ENCODE results near the gene COASY.

GRCh38 chr17:42522798-42523278 lies 39.1 kb upstream of the COASY start:
- TF ChIP-seq CTCF (IDR thresholded peaks at IDR 0.05; ENCODE audit: insufficient read depth, low read depth, low read length) (no peak), EZH2 (IDR thresholded peaks at IDR 0.05; ENCODE audit: insufficient read depth, low read length) (no peak)

Data from astrocyte (in vitro differentiated cells and primary cell).